ENCODE measurements around the gene PPID.

- TF ChIP-seq, protein P1, sequence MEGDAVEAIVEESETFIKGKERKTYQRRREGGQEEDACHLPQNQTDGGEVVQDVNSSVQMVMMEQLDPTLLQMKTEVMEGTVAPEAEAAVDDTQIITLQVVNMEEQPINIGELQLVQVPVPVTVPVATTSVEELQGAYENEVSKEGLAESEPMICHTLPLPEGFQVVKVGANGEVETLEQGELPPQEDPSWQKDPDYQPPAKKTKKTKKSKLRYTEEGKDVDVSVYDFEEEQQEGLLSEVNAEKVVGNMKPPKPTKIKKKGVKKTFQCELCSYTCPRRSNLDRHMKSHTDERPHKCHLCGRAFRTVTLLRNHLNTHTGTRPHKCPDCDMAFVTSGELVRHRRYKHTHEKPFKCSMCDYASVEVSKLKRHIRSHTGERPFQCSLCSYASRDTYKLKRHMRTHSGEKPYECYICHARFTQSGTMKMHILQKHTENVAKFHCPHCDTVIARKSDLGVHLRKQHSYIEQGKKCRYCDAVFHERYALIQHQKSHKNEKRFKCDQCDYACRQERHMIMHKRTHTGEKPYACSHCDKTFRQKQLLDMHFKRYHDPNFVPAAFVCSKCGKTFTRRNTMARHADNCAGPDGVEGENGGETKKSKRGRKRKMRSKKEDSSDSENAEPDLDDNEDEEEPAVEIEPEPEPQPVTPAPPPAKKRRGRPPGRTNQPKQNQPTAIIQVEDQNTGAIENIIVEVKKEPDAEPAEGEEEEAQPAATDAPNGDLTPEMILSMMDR (IDR thresholded peaks at IDR 0.05) = no peak
- TF ChIP-seq POLR2A (IDR thresholded peaks at IDR 0.05) (no peak), EP300 (IDR thresholded peaks at IDR 0.05) (no peak)
These were observed 41.6 kb downstream of the PPID start for GRCh38 chr4:158681629-158682028.

All from ovary (tissue), 3 donors.